HCT116 (cell line): ENCODE results near the gene NSUN7. TPM values are rescaled to one million over a fixed set of nuclear protein-coding genes. Genes with fewer than 3 reads are reported as not detected.

Source experiments
- ATAC-seq: fragments of 200-7000 bp; cut with Tn5 transposase; 2 replicates; pipeline ENCODE4 v1.9.1; 2020; ENCODE audit warnings: mild to moderate bottlenecking, moderate library complexity
- BruUV-seq: library from RNA; stranded (reverse); fragments of 400-500 nt; replicated peaks from 2 replicates; lab custom pipeline; 2021; lab: Mats Ljungman, UMichigan
- CTCF ChIA-PET: fragments of 300-600 bp; sonication (Branson Sonifier 250); formaldehyde crosslinking; loops from one replicate; lab custom pipeline; 2021; ENCODE audit warnings: antibody characterized with exemption; lab: Charles Lee
- POLR2A ChIA-PET: fragments of 300-600, 350-600 bp; sonication (Branson Sonifier 250); formaldehyde crosslinking; loops from one replicate; lab custom pipeline; 2021; ENCODE audit warnings: antibody characterized with exemption; lab: Charles Lee
- RAD21 ChIA-PET, 2 experiments: fragments of 300-600 bp; sonication (Branson Sonifier 250); formaldehyde crosslinking; loops; one replicate each; lab custom pipeline; 2023; ENCODE audit warnings: low total read pairs in 2 of 2; ENCODE audit not compliant: uncharacterized antibody in 2 of 2, unreplicated experiment in 2 of 2, low non-redundant PET in 1 of 2; lab: Charles Lee
- DNase-seq: peaks from one replicate; pipeline ENCODE4 v3.0.0-alpha.2; 2010; ENCODE audit warnings: low read depth, low spot score
- H2AFZ ChIP-seq: fragments of 200-600 bp; shearing (Covaris generic), sonication (generic); 2 replicates; pipeline ENCODE4 v1.6.1; 2017; ENCODE audit warnings: low read depth, mixed run types, mixed read lengths, antibody characterized with exemption, low read length; ENCODE audit not compliant: poor library complexity, severe bottlenecking
- H3K27ac ChIP-seq: 2 replicates; pipeline ENCODE4 v1.5.1; 2012; ENCODE audit warnings: low read depth, low read length
- H3K27me3 ChIP-seq: fragments of 200-600 bp; sonication (generic); 2 replicates; pipeline ENCODE4 v1.6.1; 2016; ENCODE audit warnings: mixed run types, low read length, mixed read lengths; ENCODE audit not compliant: insufficient read depth
- H3K36me3 ChIP-seq, 2 experiments: fragments of 200-500 bp in 1 of 2; fragments of 200-600 bp in 1 of 2; sonication (Bioruptor generic) in 1 of 2; sonication (generic) in 1 of 2; 2 replicates each; pipeline versions ENCODE4 v1.5.1 to v1.6.1; 2014 to 2016; ENCODE audit warnings: low read length in 2 of 2, inconsistent platforms in 1 of 2, mixed read lengths in 1 of 2, mixed run types in 1 of 2; ENCODE audit not compliant: insufficient read depth in 2 of 2, control insufficient read depth in 1 of 2
- H3K4me1 ChIP-seq, 2 experiments: fragments of 200-600 bp in 1 of 2; sonication (generic) in 1 of 2; 2 replicates each; pipeline versions ENCODE4 v1.5.1 to v1.6.1; 2012 to 2017; ENCODE audit warnings: low read length in 2 of 2, inconsistent platforms in 1 of 2, mild to moderate bottlenecking in 1 of 2, mixed read lengths in 1 of 2, mixed run types in 1 of 2, moderate library complexity in 1 of 2; ENCODE audit not compliant: insufficient read depth in 2 of 2, control insufficient read depth in 1 of 2
- H3K4me2 ChIP-seq: fragments of 200-600 bp; sonication (generic); 2 replicates; pipeline ENCODE4 v1.6.1; 2017; ENCODE audit warnings: mixed run types, low read length, mixed read lengths
- H3K4me3 ChIP-seq, 2 experiments: fragments of 200-600 bp in 1 of 2; sonication (generic) in 1 of 2; replicated peaks in 1 of 2; 2 replicates each; pipeline ENCODE4 v1.5.1; 2011 to 2016; ENCODE audit warnings: low read length in 2 of 2, control low read depth in 1 of 2, low read depth in 1 of 2, mild to moderate bottlenecking in 1 of 2, mixed read lengths in 1 of 2, mixed run types in 1 of 2
- H3K79me2 ChIP-seq: fragments of 200-600 bp; sonication (generic); 2 replicates; pipeline ENCODE4 v1.6.1; 2017; ENCODE audit warnings: mild to moderate bottlenecking, mixed run types, low read length, moderate library complexity, mixed read lengths; ENCODE audit not compliant: insufficient read depth
- H3K9ac ChIP-seq: fragments of 200-600 bp; sonication (generic); 2 replicates; pipeline ENCODE4 v1.6.1; 2016; ENCODE audit warnings: low read length, mixed read lengths
- H3K9me2 ChIP-seq: fragments of 200-600 bp; sonication (generic), shearing (Covaris generic); 2 replicates; pipeline ENCODE4 v1.6.1; 2017; ENCODE audit warnings: mixed run types, mild to moderate bottlenecking, moderate library complexity; ENCODE audit not compliant: insufficient read depth
- H3K9me3 ChIP-seq, 2 experiments: fragments of 200-500 bp in 1 of 2; fragments of 200-600 bp in 1 of 2; sonication (Bioruptor generic) in 1 of 2; sonication (generic) in 1 of 2; 2 replicates each; pipeline ENCODE4 v1.6.1; 2014 to 2017; ENCODE audit warnings: low read length in 2 of 2, mixed read lengths in 2 of 2, inconsistent platforms in 1 of 2, low read depth in 1 of 2, mild to moderate bottlenecking in 1 of 2, mixed run types in 1 of 2, moderate library complexity in 1 of 2; ENCODE audit not compliant: control insufficient read depth in 1 of 2, insufficient read depth in 1 of 2
- H4K20me1 ChIP-seq: fragments of 200-600 bp; sonication (generic), shearing (Covaris generic); 2 replicates; pipeline ENCODE4 v1.6.1; 2017; ENCODE audit warnings: mixed run types, mild to moderate bottlenecking, moderate library complexity; ENCODE audit not compliant: insufficient read depth
- ATF3 ChIP-seq: IDR thresholded peaks from 2 replicates; pipeline ENCODE4 v1.6.1; 2012
- CBX3 ChIP-seq: IDR thresholded peaks from 2 replicates; pipeline ENCODE4 v1.6.1; 2012; ENCODE audit warnings: low read depth
- CEBPB ChIP-seq: IDR thresholded peaks from 2 replicates; pipeline ENCODE4 v1.6.1; 2012; ENCODE audit warnings: low read depth
- EGR1 ChIP-seq: IDR thresholded peaks from 2 replicates; pipeline ENCODE4 v1.6.1; 2012; ENCODE audit warnings: low read depth
- ELF1 ChIP-seq: IDR thresholded peaks from 2 replicates; pipeline ENCODE4 v1.6.1; 2012; ENCODE audit warnings: low read depth, borderline replicate concordance
- EZH2 ChIP-seq: fragments of 200-600 bp; sonication (generic); IDR thresholded peaks from 2 replicates; pipeline ENCODE4 v1.6.1; 2017; ENCODE audit warnings: antibody characterized with exemption, mixed run types
- FOSL1 ChIP-seq: IDR thresholded peaks from 2 replicates; pipeline ENCODE4 v1.6.1; 2012; ENCODE audit warnings: low read depth
- JUND ChIP-seq: IDR thresholded peaks from 2 replicates; pipeline ENCODE4 v1.6.1; 2012
- MAX ChIP-seq: IDR thresholded peaks from 2 replicates; pipeline ENCODE4 v1.6.1; 2012
- POLR2A ChIP-seq: IDR thresholded peaks from 2 replicates; pipeline ENCODE4 v1.7.0; 2011; ENCODE audit warnings: borderline replicate concordance; ENCODE audit not compliant: insufficient read depth, insufficient read length; ENCODE audit errors: extremely low read depth
- RAD21 ChIP-seq: IDR thresholded peaks from 2 replicates; pipeline ENCODE4 v1.6.1; 2012; ENCODE audit warnings: low read depth, mild to moderate bottlenecking
- REST ChIP-seq: IDR thresholded peaks from 2 replicates; pipeline ENCODE4 v1.6.1; 2012; ENCODE audit warnings: low read depth
- SIN3A ChIP-seq: IDR thresholded peaks from 2 replicates; pipeline ENCODE4 v1.6.1; 2012; ENCODE audit warnings: low read depth
- SP1 ChIP-seq: IDR thresholded peaks from 2 replicates; pipeline ENCODE4 v1.6.1; 2012; ENCODE audit warnings: low read depth
- SRF ChIP-seq: IDR thresholded peaks from 2 replicates; pipeline ENCODE4 v1.6.1; 2012; ENCODE audit warnings: low read depth
- YY1 ChIP-seq: IDR thresholded peaks from 2 replicates; pipeline ENCODE4 v1.6.1; 2011; ENCODE audit warnings: low read length, low read depth, moderate library complexity, mild to moderate bottlenecking; ENCODE audit not compliant: insufficient replicate concordance; ENCODE audit errors: extremely low read depth
- ZBTB33 ChIP-seq: IDR thresholded peaks from 2 replicates; pipeline ENCODE4 v1.6.1; 2011; ENCODE audit warnings: mild to moderate bottlenecking, low read length, moderate library complexity; ENCODE audit not compliant: insufficient replicate concordance; ENCODE audit errors: extremely low read depth
- ZFX ChIP-seq: fragments of 450-650 bp; IDR thresholded peaks from 2 replicates; pipeline ENCODE4 v1.6.1; 2017
- intact Hi-C: fragments of 100-400 bp; cut with micrococcal nuclease; formaldehyde crosslinking; loops from 2 replicates; pipeline ENCODE4 v1.10.0; 2022
- total RNA-seq: library from RNA; stranded (reverse); gene quantifications from one replicate; pipeline ENCODE4 v1.2.1, GENCODE V29; 2021; ENCODE audit not compliant: unreplicated experiment

Gene NSUN7
- total RNA-seq, 1 experiment from 2014 or later = 0.07 TPM

GRCh38 chr4:40729555-40729954 is 20.2 kb upstream of the NSUN7 start:
- H3K9me3 ChIP-seq = no peaks in the 10 kb centered on the region
- no peaks in the 10 kb centered on the region for H3K79me2 ChIP-seq
- H3K4me1 ChIP-seq = no peaks in the 10 kb centered on the region
- no peak overlapping the region for H2AFZ ChIP-seq
- no peak for ATAC-seq
- H4K20me1 ChIP-seq = no peaks in the 10 kb centered on the region
- no peak overlapping the region for H3K4me3 ChIP-seq
- no peak overlapping the region for H3K9ac ChIP-seq
- no peaks in the 10 kb centered on the region for H3K27me3 ChIP-seq
- no peaks in the 10 kb centered on the region for H3K9me2 ChIP-seq
- no peaks in the 10 kb centered on the region for H3K36me3 ChIP-seq
- intact Hi-C loops = no loop called here
- no peak for DNase-seq
- no TSS peak for BruUV-seq
- no peak overlapping the region for H3K4me2 ChIP-seq
- H3K27ac ChIP-seq = no peak overlapping the region
- no peak for TF ChIP-seq REST
- TF ChIP-seq EGR1 = no peak
- TF ChIP-seq ZFX = no peak
- no peak for TF ChIP-seq ZBTB33
- TF ChIP-seq ELF1 = no peak
- no peak for TF ChIP-seq SRF
- TF ChIP-seq POLR2A = no peak
- no peak for TF ChIP-seq RAD21
- TF ChIP-seq MAX = no peak
- TF ChIP-seq JUND = no peak
- no peak for TF ChIP-seq SP1
- TF ChIP-seq CBX3 = no peak
- TF ChIP-seq EZH2 = no peak
- TF ChIP-seq FOSL1 = no peak
- no peak for TF ChIP-seq CEBPB
- TF ChIP-seq YY1 = no peak
- TF ChIP-seq ATF3 = no peak
- TF ChIP-seq SIN3A = no peak
- POLR2A ChIA-PET = no interaction called here
- RAD21 ChIA-PET = no interaction called here
- CTCF ChIA-PET = interaction anchor here (0.6 kb wide), 1 partner anchor 10 kb away, joined by 3 read pairs; no protein-coding TSS in a partner anchor
